HG03558 (cell line): ENCODE results near the gene SLC16A3.
"Not testable (repeated sequence)": the region's sequence is repeated elsewhere in the genome, so short reads cannot be mapped to it uniquely, and the experiment has no call there.

Experiments used
- ATAC-seq: cut with Tn5 transposase; IDR thresholded peaks from one replicate; pipeline ENCODE4 v1.9.1; 2021; ENCODE audit warnings: moderate number of reproducible peaks; ENCODE audit not compliant: unreplicated experiment; ENCODE audit errors: extremely low read depth

Gene SLC16A3

DNA sequence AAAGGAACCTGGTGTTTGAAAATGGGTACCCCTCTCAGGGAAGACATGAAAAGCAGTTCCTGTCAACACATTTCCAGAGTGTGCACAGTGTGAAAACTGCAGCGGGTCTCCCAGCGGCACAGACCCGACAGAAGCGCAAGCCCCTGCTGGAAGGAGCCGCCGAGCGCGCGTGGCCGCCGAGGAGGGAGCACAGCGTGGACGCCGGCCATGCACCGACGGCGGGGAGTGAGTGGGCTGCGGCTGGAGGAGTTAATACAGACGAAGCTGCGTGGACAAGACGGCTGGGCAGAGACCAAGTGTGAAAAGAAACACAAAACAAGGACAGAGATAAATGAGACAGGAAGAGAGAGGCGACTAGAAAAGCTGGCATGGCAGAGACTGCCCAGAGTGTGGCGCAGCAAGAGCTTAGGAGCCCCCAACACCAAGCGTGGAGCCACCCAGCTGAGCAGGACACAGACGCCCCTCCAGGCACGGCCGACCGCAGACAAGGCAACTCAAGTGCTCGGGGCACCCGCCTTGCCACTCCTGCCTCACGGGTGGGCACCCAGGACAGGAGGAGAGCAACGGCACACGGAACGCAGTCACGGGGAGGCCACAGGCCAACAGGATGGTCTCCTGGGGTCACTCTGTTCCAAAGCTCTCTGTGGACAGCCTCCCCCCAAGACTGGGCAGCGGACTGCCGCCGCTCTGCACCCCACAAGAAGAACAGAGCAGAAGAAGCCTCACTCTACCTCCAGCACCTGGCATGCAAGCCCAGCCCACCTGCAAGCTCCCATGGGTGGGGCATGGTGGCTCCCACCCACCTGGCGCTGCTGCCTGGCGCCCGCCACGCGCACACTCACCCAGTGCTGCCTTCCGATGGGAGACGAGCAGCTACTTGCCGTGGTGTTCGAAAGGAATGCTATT lies 16.5 kb downstream of the SLC16A3 start:
- no peak for ATAC-seq

DNA sequence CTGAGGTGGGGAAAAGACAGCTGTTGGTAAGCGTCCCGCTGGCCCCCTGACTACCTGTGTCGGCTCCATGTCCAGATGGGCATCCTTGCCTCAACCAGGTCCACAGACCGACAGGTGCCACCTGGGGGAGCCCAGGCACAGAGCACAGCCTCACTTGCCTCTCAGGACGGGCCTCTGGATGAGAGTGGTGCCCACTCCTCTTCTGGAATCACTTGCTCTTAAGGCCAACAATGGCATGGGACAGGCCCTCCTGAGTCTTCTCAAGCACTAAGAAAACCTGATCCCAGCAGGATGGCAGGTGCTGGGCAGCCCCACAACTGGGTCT lies 17.2 kb downstream of the SLC16A3 start:
- no peak for ATAC-seq

- ATAC-seq = no peak
Measured at GRCh38 chr17:82246365-82247181, 17.7 kb downstream of the SLC16A3 start.

DNA sequence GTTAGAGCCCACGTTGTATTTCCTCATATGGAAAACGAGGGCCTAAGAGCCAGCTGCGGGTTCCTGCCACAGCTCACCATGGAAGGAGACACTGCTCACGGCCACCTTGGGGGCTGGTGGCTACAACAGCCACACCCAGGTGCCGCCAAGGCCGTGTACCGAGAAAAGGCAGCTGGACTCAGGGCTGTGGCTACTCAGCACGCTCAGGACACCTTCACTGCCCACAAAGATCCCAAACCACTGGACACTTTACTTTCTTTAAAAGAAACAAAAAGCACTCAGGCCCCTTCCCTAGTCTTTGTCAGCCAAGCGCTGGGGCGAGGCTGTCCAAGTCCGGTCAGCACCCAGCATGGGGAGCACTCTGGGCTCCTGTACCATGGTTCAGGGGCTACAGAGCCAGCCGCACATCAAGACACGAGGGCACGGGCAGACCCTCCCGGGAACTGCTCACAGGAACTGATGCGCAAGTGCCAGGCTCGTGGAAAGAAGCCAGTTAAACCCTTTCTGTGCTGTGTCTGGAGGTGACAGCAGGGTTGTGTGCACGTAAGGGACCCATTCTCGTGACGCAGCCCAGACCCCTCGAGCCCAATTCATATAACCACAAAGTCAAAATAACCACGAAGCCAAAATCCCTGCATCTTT lies 18.5 kb downstream of the SLC16A3 start:
- no peak for ATAC-seq

GRCh38 chr17:82247856-82248671 lies 19.2 kb downstream of the SLC16A3 start:
- ATAC-seq = no peak

- no peak for ATAC-seq
Measured at GRCh38 chr17:82248815-82249674, 20.2 kb downstream of the SLC16A3 start.

GRCh38 chr17:82249896-82250581 lies 21.2 kb downstream of the SLC16A3 start:
- no peak for ATAC-seq

DNA sequence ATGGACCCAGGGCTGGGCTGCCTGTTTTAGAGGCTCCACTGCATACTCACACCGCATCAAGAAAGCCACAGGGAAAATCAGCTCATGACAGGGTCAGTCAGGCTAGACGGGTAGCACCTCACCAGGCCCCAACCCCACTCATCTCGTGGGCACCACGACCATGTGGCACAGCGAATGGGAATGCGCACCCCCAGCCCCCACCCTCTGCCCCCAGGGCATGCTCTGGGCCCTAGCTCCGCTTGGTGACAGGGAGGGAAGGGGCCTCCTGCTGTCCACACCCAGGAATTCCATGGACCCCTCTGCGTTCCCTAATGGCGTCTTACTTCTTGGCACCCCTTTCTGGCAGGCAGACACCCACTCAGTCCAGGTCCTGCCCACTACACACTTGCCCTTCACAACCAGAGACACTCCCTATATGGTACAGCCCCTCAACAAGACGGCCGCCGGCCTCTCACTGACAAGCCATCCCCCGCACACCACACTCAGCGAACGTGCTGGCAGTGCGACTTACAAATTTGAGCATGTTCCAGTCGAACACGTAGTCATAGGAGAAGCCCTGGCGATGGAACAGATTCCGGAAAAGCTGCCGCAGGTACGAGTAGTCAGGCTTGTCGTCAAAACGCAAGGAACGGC lies 22.1 kb downstream of the SLC16A3 start:
- no peak for ATAC-seq

DNA sequence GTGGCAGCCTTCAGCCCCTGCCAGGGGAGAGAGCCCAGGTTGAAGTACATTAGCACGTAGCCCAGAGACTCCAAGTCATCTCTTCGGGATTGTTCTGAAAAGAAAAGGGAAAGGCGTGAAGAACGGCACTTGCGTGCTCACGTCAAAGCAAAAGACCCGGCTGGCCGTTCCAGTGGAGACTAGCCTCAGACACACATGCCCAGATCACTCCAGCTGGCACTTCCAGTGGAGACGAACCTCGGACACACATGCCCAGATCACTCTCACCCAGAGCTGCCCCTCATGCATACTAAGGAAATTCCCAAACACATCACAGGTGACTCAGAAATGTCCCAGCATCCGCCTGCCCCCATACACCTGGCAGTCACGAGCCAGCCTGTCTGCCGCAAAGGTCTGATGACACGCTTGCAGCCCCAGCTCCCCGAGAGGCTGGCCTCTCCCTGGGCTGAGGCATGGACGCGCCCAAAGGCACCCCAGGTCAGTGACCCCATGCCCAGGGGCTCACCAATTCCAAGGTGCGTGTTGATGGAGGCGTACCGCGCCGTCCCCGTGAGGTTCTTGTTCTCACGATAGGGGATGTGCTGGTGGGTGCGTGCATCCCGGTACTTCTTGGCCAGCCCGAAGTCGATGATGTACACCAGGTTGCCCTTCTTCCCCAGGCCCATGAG lies 23.8 kb downstream of the SLC16A3 start:
- ATAC-seq = no peak

DNA sequence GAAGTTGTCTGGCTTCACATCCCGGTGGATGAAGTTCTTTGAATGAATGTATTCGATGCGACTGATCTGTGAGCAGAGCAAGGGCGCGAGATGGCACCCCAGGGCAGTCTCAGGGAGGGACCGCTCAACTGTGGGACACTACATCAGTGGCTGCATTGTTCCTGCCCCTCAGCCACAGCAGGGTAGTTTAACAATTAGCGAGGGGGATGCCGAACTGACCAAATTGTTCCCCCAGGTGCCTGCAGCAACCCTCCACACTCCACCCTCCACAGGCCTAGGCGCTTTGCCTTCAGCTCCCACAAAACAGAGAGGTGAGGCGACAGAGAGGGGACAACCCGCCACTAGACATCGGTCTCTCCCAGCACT lies 24.3 kb downstream of the SLC16A3 start:
- ATAC-seq = no peak

DNA sequence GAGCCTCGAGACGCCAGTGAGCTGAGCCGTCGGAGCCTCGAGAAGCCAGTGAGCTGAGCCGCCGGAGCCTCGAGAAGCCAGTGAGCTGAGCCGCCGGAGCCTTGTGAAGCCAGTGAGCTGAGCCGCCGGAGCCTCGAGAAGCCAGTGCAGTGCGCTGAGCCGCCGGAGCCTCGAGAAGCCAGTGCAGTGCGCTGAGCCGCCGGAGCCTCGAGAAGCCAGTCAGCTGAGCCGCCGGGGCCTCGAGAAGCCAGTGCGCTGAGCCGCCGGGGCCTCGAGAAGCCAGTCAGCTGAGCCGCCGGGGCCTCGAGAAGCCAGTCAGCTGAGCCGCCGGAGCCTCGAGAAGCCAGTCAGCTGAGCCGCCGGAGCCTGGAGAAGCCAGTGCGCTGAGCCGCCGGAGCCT lies 25.3 kb downstream of the SLC16A3 start:
- not testable (repeated sequence) for ATAC-seq

GRCh38 chr17:82254746-82255145 lies 25.9 kb downstream of the SLC16A3 start:
- not testable (repeated sequence) for ATAC-seq

GRCh38 chr17:82255402-82255972 lies 26.6 kb downstream of the SLC16A3 start:
- ATAC-seq = no peak

GRCh38 chr17:82256242-82256885 lies 27.5 kb downstream of the SLC16A3 start:
- ATAC-seq = no peak

DNA sequence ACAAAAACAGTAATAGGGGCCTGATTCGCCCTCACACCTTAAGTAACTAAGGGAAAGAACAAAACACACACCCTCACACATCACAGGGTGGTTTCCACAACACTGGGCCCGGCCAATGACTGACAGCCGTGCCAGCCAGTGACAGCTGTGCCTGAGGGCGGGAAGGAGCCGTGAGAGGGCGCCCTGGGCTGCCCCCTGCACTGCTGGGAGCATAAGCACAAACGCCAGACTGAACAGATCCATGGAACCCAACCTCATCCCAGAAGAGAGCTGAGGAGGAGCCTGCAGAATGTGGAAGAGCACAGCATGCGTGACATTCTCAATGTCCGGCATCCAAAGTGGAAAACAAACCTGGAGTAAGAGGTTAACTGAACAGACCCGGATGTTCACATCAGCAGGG lies 28.6 kb downstream of the SLC16A3 start:
- ATAC-seq = no peak

GRCh38 chr17:82258555-82258954 lies 29.7 kb downstream of the SLC16A3 start:
- no peak for ATAC-seq
